Endothelial cell of umbilical vein (primary cell): Measurements from ENCODE around the gene MYMK. TPM values are rescaled to one million over a fixed set of nuclear protein-coding genes. Genes with fewer than 3 reads are reported as not detected.

Experiments used
- BruUV-seq: library from RNA; stranded (reverse); fragments of 400-500 nt; replicated peaks from 2 replicates; lab custom pipeline; 2021; lab: Mats Ljungman, UMichigan
- CTCF ChIA-PET: fragments of 300-600, 350-600 bp; sonication (Branson Sonifier 250); formaldehyde crosslinking; loops from one replicate; lab custom pipeline; 2021; ENCODE audit warnings: antibody characterized with exemption, inconsistent platforms; lab: Charles Lee
- POLR2A ChIA-PET: fragments of 300-600, 350-600 bp; sonication (Branson Sonifier 250); formaldehyde crosslinking; loops from one replicate; lab custom pipeline; 2021; ENCODE audit warnings: antibody characterized with exemption, inconsistent platforms; lab: Charles Lee
- DNase-seq: peaks from one replicate; pipeline ENCODE4 v3.0.0-alpha.2; 2011; ENCODE audit warnings: low read depth, low spot score
- FAIRE-seq: peaks from 2 replicates; lab custom pipeline; 2011; peaks lifted over from hg19 to GRCh38; lab: Jason Lieb, UNC
- H2AFZ ChIP-seq: 2 replicates; pipeline ENCODE4 v1.6.0; 2012; ENCODE audit warnings: low read depth, low read length, control low read depth, inconsistent platforms
- H3K27ac ChIP-seq: 2 replicates; pipeline ENCODE4 v1.5.1; 2011; ENCODE audit warnings: low read depth, mild to moderate bottlenecking, control low read depth, low read length, moderate library complexity; ENCODE audit not compliant: insufficient read depth
- H3K27me3 ChIP-seq, 2 experiments: 2 replicates each; pipeline versions ENCODE4 v1.6.0 to v1.6.1; 2011; ENCODE audit warnings: low read length in 2 of 2, mixed read lengths in 1 of 2; ENCODE audit not compliant: control insufficient read depth in 2 of 2, insufficient read depth in 2 of 2
- H3K36me3 ChIP-seq, 2 experiments: 2 replicates in 1 of 2; 3 replicates in 1 of 2; pipeline ENCODE4 v1.5.1; 2011; ENCODE audit warnings: low read length in 2 of 2, mild to moderate bottlenecking in 1 of 2, moderate library complexity in 1 of 2; ENCODE audit not compliant: control insufficient read depth in 2 of 2, insufficient read depth in 2 of 2; ENCODE audit errors: extremely low read depth in 1 of 2
- H3K4me1 ChIP-seq: 3 replicates; pipeline ENCODE4 v1.5.1; 2011; ENCODE audit warnings: mild to moderate bottlenecking, low read length; ENCODE audit not compliant: control insufficient read depth, insufficient read depth; ENCODE audit errors: extremely low read depth
- H3K4me2 ChIP-seq: 2 replicates; pipeline ENCODE4 v1.6.1; 2011; ENCODE audit warnings: low read length, control low read depth, mixed read lengths; ENCODE audit not compliant: insufficient read depth
- H3K4me3 ChIP-seq, 3 experiments: fragments of 200-600 bp in 1 of 3; sonication (generic), shearing (Covaris generic) in 1 of 3; replicated peaks in 1 of 3; 2 replicates each; pipeline ENCODE4 v1.5.1; 2011 to 2016; ENCODE audit warnings: control low read depth in 3 of 3, low read length in 3 of 3, mild to moderate bottlenecking in 2 of 3, inconsistent platforms in 1 of 3, low read depth in 1 of 3, moderate library complexity in 1 of 3; ENCODE audit not compliant: insufficient read depth in 1 of 3
- H3K79me2 ChIP-seq: 2 replicates; pipeline ENCODE4 v1.6.0; 2012; ENCODE audit warnings: low read length, inconsistent platforms; ENCODE audit not compliant: control insufficient read depth, insufficient read depth
- H3K9ac ChIP-seq: replicated peaks from 2 replicates; pipeline ENCODE3; 2011; ENCODE audit warnings: low read length, control low read depth; ENCODE audit not compliant: insufficient read depth; ENCODE audit errors: extremely low read depth
- H3K9me1 ChIP-seq: replicated peaks from 3 replicates; pipeline ENCODE4 v1.6.0; 2011; ENCODE audit warnings: mild to moderate bottlenecking, low read length; ENCODE audit not compliant: control insufficient read depth, insufficient read depth; ENCODE audit errors: extremely low read depth
- H3K9me3 ChIP-seq: replicated peaks from 2 replicates; pipeline ENCODE4 v1.5.1; 2012; ENCODE audit warnings: low read length, inconsistent platforms; ENCODE audit not compliant: control insufficient read depth, insufficient read depth
- H4K20me1 ChIP-seq: replicated peaks from 2 replicates; pipeline ENCODE3; 2011; ENCODE audit warnings: mild to moderate bottlenecking, low read length; ENCODE audit not compliant: control insufficient read depth, insufficient read depth; ENCODE audit errors: extremely low read depth
- CTCF ChIP-seq, 2 donors: IDR thresholded peaks; 1 replicate in 1 of 2; 2 replicates in 1 of 2; pipeline ENCODE4 v1.5.1; 2011; ENCODE audit warnings: low read length in 2 of 2, mild to moderate bottlenecking in 2 of 2, moderate library complexity in 2 of 2, control low read depth in 1 of 2, inconsistent platforms in 1 of 2, low read depth in 1 of 2; ENCODE audit not compliant: insufficient read depth in 1 of 2; ENCODE audit errors: extremely low read depth in 1 of 2
- EZH2 ChIP-seq: IDR thresholded peaks from 2 replicates; pipeline ENCODE4 v1.6.1; 2012; ENCODE audit warnings: borderline replicate concordance, low read depth, mild to moderate bottlenecking, moderate library complexity, low read length, inconsistent platforms; ENCODE audit not compliant: severe bottlenecking
- FOS ChIP-seq: IDR thresholded peaks from 2 replicates; pipeline ENCODE4 v1.6.1; 2011; ENCODE audit warnings: mild to moderate bottlenecking, low read length, moderate library complexity, borderline replicate concordance; ENCODE audit not compliant: insufficient read depth
- GATA2 ChIP-seq: IDR thresholded peaks from 2 replicates; pipeline ENCODE4 v1.7.0; 2011; ENCODE audit warnings: low read depth, mild to moderate bottlenecking, moderate library complexity, mixed read lengths, low read length; ENCODE audit not compliant: insufficient read length, insufficient read depth
- JUN ChIP-seq: IDR thresholded peaks from 2 replicates; pipeline ENCODE4 v1.6.1; 2011; ENCODE audit warnings: borderline replicate concordance, low read depth; ENCODE audit not compliant: insufficient read length, insufficient read depth
- MAX ChIP-seq: IDR thresholded peaks from 2 replicates; pipeline ENCODE4 v1.6.1; 2011; ENCODE audit not compliant: insufficient read depth, insufficient read length
- MYC ChIP-seq: IDR thresholded peaks from one replicate; pipeline ENCODE4 v1.6.1; 2011; ENCODE audit warnings: mild to moderate bottlenecking, low read depth, low read length
- POLR2A ChIP-seq: IDR thresholded peaks from 2 replicates; pipeline ENCODE4 v1.6.1; 2012; ENCODE audit warnings: low read depth, mild to moderate bottlenecking, control low read depth, low read length
- POLR2AphosphoS5 ChIP-seq: IDR thresholded peaks from 2 replicates; pipeline ENCODE4 v1.6.1; 2012; ENCODE audit warnings: low read depth, mild to moderate bottlenecking, control low read depth, low read length, moderate library complexity; ENCODE audit not compliant: insufficient read depth
- dilution Hi-C: fragments of 300-500 bp; cut with MboI; formaldehyde crosslinking; loops from one replicate; pipeline ENCODE4 v1.15.0; 2019; ENCODE audit warnings: low sequenced_read_pairs; ENCODE audit not compliant: extremely low pct_ligation_motif_present
- intact Hi-C: fragments of 100-400 bp; cut with micrococcal nuclease; formaldehyde crosslinking; loops from one replicate; pipeline ENCODE4 v1.10.0; 2022
- polyA plus RNA-seq, 4 experiments: library from polyadenylated mRNA; depleted of rRNA in 3 of 4; stranded (reverse) in 3 of 4; unstranded in 1 of 4; fragments of >200 nt; gene quantifications; 2 replicates each; pipeline versions ENCODE4 v1.2.1 to v1.2.3, GENCODE V29; 2011 to 2012; ENCODE audit warnings: missing spikeins in 1 of 4
- total RNA-seq: library from RNA; stranded (reverse); gene quantifications from 2 replicates; pipeline ENCODE4 v1.2.3, GENCODE V29; 2021

The MYMK gene
- total and polyA plus RNA-seq, 2 donors (not counting 3 experiments of a cell fraction or from before 2014, with no cell fraction given): not detected

GRCh38 chr9:133464638-133465037 is 60.1 kb downstream of the MYMK start:
- Histone ChIP-seq H3K27ac (no peak overlapping the region), H3K27me3 (no peaks in the 10 kb centered on the region), H2AFZ (no peak overlapping the region), H3K9ac (no peak overlapping the region), H3K4me1 (peaks cover 5% of the 10 kb centered on the region), H3K36me3 (no peaks in the 10 kb centered on the region), H3K4me2 (no peak overlapping the region), H3K79me2 (no peaks in the 10 kb centered on the region), H3K4me3 (no peak overlapping the region), H4K20me1 (no peaks in the 10 kb centered on the region), H3K9me1 (no peaks in the 10 kb centered on the region), H3K9me3 (no peaks in the 10 kb centered on the region)
- BruUV-seq: no TSS peak
- TF ChIP-seq CTCF (IDR thresholded peaks at IDR 0.05; ENCODE audit: extremely low read depth in 1 of 2, insufficient read depth in 1 of 2, low read depth in 1 of 2, low read length in 2 of 2) (no peak), EZH2 (no peak), POLR2AphosphoS5 (no peak), GATA2 (no peak), JUN (no peak), MYC (no peak), FOS (no peak), MAX (no peak), POLR2A (no peak)
- ChIA-PET CTCF (no interaction called here), POLR2A (no interaction called here)
- dilution Hi-C loops (no loop called here), intact Hi-C loops (no loop called here)
- no peak for DNase-seq
- FAIRE-seq: no peak

Other genes with a start within 250 kb of the MYMK start
- not detected in 2 replicates for gene ABO, start 249.8 kb downstream of the MYMK start, total RNA-seq
- not detected in 2 replicates for gene ABO, start 249.8 kb downstream of the MYMK start, polyA plus RNA-seq
- gene SURF6, start 188.8 kb downstream of the MYMK start, total RNA-seq: 16.0 and 16.4 TPM in 2 replicates
- gene SURF6, start 188.8 kb downstream of the MYMK start, polyA plus RNA-seq: 4.9 TPM in 2 replicates
- gene MED22, start 176.8 kb downstream of the MYMK start, total RNA-seq: 26.7 and 27.4 TPM in 2 replicates
- gene MED22, start 176.8 kb downstream of the MYMK start, polyA plus RNA-seq: 25.7 and 29.5 TPM in 2 replicates
- gene RPL7A, start 176.7 kb downstream of the MYMK start, total RNA-seq: 2,043 and 2,112 TPM in 2 replicates
- 2,090 and 2,329 TPM in 2 replicates for gene RPL7A, start 176.7 kb downstream of the MYMK start, polyA plus RNA-seq
- gene SURF1, start 168.5 kb downstream of the MYMK start, total RNA-seq: 12.0 and 22.8 TPM in 2 replicates
- 26.6 and 27.1 TPM in 2 replicates for gene SURF1, start 168.5 kb downstream of the MYMK start, polyA plus RNA-seq
- gene SURF2, start 168.4 kb downstream of the MYMK start, total RNA-seq: 9.3 and 10.6 TPM in 2 replicates
- gene SURF2, start 168.4 kb downstream of the MYMK start, polyA plus RNA-seq: 14.2 and 16.9 TPM in 2 replicates
- gene SURF4, start 148.9 kb downstream of the MYMK start, total RNA-seq: 216 and 230 TPM in 2 replicates
- 358 and 360 TPM in 2 replicates for gene SURF4, start 148.9 kb downstream of the MYMK start, polyA plus RNA-seq
- gene STKLD1, start 148.6 kb downstream of the MYMK start, total RNA-seq: 0.77 and 0.85 TPM in 2 replicates
- gene STKLD1, start 148.6 kb downstream of the MYMK start, polyA plus RNA-seq: 0.29 and 0.67 TPM in 2 replicates
- 27.0 and 29.5 TPM in 2 replicates for gene REXO4, start 106.9 kb downstream of the MYMK start, total RNA-seq
- 16.9 and 19.5 TPM in 2 replicates for gene REXO4, start 106.9 kb downstream of the MYMK start, polyA plus RNA-seq
- gene ADAMTS13, start 102.6 kb downstream of the MYMK start, total RNA-seq: 1.4 and 2.5 TPM in 2 replicates
- gene ADAMTS13, start 102.6 kb downstream of the MYMK start, polyA plus RNA-seq: 1.5 and 1.8 TPM in 2 replicates
- 9.7 and 9.8 TPM in 2 replicates for gene CACFD1, start 65.0 kb downstream of the MYMK start, total RNA-seq
- gene CACFD1, start 65.0 kb downstream of the MYMK start, polyA plus RNA-seq: 11.5 and 14.0 TPM in 2 replicates
- 35.7 and 39.0 TPM in 2 replicates for gene SLC2A6, start 45.9 kb downstream of the MYMK start, total RNA-seq
- 39.6 and 56.1 TPM in 2 replicates for gene SLC2A6, start 45.9 kb downstream of the MYMK start, polyA plus RNA-seq
- gene ADAMTSL2, start 9.7 kb upstream of the MYMK start, total RNA-seq: not detected in 2 replicates
- gene ADAMTSL2, start 9.7 kb upstream of the MYMK start, polyA plus RNA-seq: not detected in 2 replicates
- not detected in 2 replicates for gene FAM163B, start 84.4 kb upstream of the MYMK start, total RNA-seq
- gene FAM163B, start 84.4 kb upstream of the MYMK start, polyA plus RNA-seq: not detected in 2 replicates
- not detected in 2 replicates for gene DBH, start 111.4 kb upstream of the MYMK start, total RNA-seq
- gene DBH, start 111.4 kb upstream of the MYMK start, polyA plus RNA-seq: not detected in 2 replicates
- 0.30 and 0.44 TPM in 2 replicates for gene SARDH, start 213.4 kb upstream of the MYMK start, total RNA-seq
- gene SARDH, start 213.4 kb upstream of the MYMK start, polyA plus RNA-seq: 0.16 and 0.19 TPM in 2 replicates